WTC11 (cell line): ENCODE data around the gene DENND2C.
"Not testable (repeated sequence)": the region's sequence is repeated elsewhere in the genome, so short reads cannot be mapped to it uniquely, and the experiment has no call there.

ENCODE experiments used
- CBFB ChIP-seq: sonication (generic); formaldehyde crosslinking; IDR thresholded peaks from 2 replicates; pipeline ENCODE4 v1.8.1; 2022; ENCODE audit warnings: mild to moderate bottlenecking, low read depth, missing genetic modification reagents
- CREB1 ChIP-seq: sonication (generic); formaldehyde crosslinking; IDR thresholded peaks from 2 replicates; pipeline ENCODE4 v1.8.0; 2023; ENCODE audit warnings: mild to moderate bottlenecking, missing genetic modification reagents
- ESRRA ChIP-seq: sonication (generic); formaldehyde crosslinking; IDR thresholded peaks from 2 replicates; pipeline ENCODE4 v1.8.1; 2022; ENCODE audit warnings: mild to moderate bottlenecking, missing genetic modification reagents, borderline replicate concordance
- FOXK1 ChIP-seq: sonication (generic); formaldehyde crosslinking; IDR thresholded peaks from 2 replicates; pipeline ENCODE4 v1.8.0; 2022; ENCODE audit warnings: mild to moderate bottlenecking, moderate library complexity, missing genetic modification reagents
- GRHL2 ChIP-seq: fragments of 250-450 bp; sonication (Bioruptor Pico); IDR thresholded peaks from 2 replicates; pipeline ENCODE4 v1.8.0; 2022; ENCODE audit warnings: mild to moderate bottlenecking, moderate library complexity; ENCODE audit not compliant: insufficient replicate concordance, severe bottlenecking
- NFE2L1 ChIP-seq: sonication (generic); formaldehyde crosslinking; IDR thresholded peaks from 2 replicates; pipeline ENCODE4 v1.8.1; 2023; ENCODE audit warnings: missing genetic modification reagents
- ZNF423 ChIP-seq: fragments of 250-450 bp; sonication (Bioruptor Pico); IDR thresholded peaks from 2 replicates; pipeline ENCODE4 v2.1.2; 2022; ENCODE audit warnings: mild to moderate bottlenecking, moderate library complexity
- ZNF532 ChIP-seq: fragments of 250-450 bp; sonication (Bioruptor Pico); IDR thresholded peaks from 2 replicates; pipeline ENCODE4 v1.9.0; 2021; ENCODE audit warnings: mild to moderate bottlenecking, borderline replicate concordance
- TF ChIP-seq, protein P1 (sequence below): fragments of 200-600 bp; IDR thresholded peaks from 2 replicates; pipeline ENCODE4 v1.8.0; 2022; ENCODE audit warnings: antibody characterized with exemption
- TF ChIP-seq, protein P2 (sequence below): sonication (generic); formaldehyde crosslinking; IDR thresholded peaks from 2 replicates; pipeline ENCODE4 v1.8.1; 2023; ENCODE audit warnings: mild to moderate bottlenecking, missing genetic modification reagents, borderline replicate concordance
- TF ChIP-seq, protein P3 (sequence below): sonication (generic); formaldehyde crosslinking; IDR thresholded peaks from 2 replicates; pipeline ENCODE4 v1.8.0; 2022; ENCODE audit warnings: missing genetic modification reagents

- not testable (repeated sequence) for TF ChIP-seq ZNF423 (CRISPR knock-in tag); ZNF532 (CRISPR knock-in tag); CREB1 (CRISPR knock-in tag); CBFB (CRISPR knock-in tag); GRHL2 (CRISPR knock-in tag); NFE2L1; ESRRA (CRISPR knock-in tag); FOXK1
- TF ChIP-seq, protein P1, sequence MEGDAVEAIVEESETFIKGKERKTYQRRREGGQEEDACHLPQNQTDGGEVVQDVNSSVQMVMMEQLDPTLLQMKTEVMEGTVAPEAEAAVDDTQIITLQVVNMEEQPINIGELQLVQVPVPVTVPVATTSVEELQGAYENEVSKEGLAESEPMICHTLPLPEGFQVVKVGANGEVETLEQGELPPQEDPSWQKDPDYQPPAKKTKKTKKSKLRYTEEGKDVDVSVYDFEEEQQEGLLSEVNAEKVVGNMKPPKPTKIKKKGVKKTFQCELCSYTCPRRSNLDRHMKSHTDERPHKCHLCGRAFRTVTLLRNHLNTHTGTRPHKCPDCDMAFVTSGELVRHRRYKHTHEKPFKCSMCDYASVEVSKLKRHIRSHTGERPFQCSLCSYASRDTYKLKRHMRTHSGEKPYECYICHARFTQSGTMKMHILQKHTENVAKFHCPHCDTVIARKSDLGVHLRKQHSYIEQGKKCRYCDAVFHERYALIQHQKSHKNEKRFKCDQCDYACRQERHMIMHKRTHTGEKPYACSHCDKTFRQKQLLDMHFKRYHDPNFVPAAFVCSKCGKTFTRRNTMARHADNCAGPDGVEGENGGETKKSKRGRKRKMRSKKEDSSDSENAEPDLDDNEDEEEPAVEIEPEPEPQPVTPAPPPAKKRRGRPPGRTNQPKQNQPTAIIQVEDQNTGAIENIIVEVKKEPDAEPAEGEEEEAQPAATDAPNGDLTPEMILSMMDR: not testable (repeated sequence)
- TF ChIP-seq, protein P2, sequence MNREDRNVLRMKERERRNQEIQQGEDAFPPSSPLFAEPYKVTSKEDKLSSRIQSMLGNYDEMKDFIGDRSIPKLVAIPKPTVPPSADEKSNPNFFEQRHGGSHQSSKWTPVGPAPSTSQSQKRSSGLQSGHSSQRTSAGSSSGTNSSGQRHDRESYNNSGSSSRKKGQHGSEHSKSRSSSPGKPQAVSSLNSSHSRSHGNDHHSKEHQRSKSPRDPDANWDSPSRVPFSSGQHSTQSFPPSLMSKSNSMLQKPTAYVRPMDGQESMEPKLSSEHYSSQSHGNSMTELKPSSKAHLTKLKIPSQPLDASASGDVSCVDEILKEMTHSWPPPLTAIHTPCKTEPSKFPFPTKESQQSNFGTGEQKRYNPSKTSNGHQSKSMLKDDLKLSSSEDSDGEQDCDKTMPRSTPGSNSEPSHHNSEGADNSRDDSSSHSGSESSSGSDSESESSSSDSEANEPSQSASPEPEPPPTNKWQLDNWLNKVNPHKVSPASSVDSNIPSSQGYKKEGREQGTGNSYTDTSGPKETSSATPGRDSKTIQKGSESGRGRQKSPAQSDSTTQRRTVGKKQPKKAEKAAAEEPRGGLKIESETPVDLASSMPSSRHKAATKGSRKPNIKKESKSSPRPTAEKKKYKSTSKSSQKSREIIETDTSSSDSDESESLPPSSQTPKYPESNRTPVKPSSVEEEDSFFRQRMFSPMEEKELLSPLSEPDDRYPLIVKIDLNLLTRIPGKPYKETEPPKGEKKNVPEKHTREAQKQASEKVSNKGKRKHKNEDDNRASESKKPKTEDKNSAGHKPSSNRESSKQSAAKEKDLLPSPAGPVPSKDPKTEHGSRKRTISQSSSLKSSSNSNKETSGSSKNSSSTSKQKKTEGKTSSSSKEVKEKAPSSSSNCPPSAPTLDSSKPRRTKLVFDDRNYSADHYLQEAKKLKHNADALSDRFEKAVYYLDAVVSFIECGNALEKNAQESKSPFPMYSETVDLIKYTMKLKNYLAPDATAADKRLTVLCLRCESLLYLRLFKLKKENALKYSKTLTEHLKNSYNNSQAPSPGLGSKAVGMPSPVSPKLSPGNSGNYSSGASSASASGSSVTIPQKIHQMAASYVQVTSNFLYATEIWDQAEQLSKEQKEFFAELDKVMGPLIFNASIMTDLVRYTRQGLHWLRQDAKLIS (CRISPR knock-in tag): not testable (repeated sequence)
- TF ChIP-seq, protein P3, sequence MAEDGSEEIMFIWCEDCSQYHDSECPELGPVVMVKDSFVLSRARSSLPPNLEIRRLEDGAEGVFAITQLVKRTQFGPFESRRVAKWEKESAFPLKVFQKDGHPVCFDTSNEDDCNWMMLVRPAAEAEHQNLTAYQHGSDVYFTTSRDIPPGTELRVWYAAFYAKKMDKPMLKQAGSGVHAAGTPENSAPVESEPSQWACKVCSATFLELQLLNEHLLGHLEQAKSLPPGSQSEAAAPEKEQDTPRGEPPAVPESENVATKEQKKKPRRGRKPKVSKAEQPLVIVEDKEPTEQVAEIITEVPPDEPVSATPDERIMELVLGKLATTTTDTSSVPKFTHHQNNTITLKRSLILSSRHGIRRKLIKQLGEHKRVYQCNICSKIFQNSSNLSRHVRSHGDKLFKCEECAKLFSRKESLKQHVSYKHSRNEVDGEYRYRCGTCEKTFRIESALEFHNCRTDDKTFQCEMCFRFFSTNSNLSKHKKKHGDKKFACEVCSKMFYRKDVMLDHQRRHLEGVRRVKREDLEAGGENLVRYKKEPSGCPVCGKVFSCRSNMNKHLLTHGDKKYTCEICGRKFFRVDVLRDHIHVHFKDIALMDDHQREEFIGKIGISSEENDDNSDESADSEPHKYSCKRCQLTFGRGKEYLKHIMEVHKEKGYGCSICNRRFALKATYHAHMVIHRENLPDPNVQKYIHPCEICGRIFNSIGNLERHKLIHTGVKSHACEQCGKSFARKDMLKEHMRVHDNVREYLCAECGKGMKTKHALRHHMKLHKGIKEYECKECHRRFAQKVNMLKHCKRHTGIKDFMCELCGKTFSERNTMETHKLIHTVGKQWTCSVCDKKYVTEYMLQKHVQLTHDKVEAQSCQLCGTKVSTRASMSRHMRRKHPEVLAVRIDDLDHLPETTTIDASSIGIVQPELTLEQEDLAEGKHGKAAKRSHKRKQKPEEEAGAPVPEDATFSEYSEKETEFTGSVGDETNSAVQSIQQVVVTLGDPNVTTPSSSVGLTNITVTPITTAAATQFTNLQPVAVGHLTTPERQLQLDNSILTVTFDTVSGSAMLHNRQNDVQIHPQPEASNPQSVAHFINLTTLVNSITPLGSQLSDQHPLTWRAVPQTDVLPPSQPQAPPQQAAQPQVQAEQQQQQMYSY (CRISPR knock-in tag): not testable (repeated sequence)
These were observed 106.8 kb downstream of the DENND2C start for GRCh38 chr1:114562978-114563510.
